ENCODE measurements around the gene ZBTB7C. TPM values are rescaled to one million over a fixed set of nuclear protein-coding genes. Genes with fewer than 3 reads are reported as not detected.

ZBTB7C gene
- total and polyA plus RNA-seq, 9 of the 15 experiments (the other 6 are each of a cell fraction or from before 2014, with no cell fraction given) = not detected

DNA sequence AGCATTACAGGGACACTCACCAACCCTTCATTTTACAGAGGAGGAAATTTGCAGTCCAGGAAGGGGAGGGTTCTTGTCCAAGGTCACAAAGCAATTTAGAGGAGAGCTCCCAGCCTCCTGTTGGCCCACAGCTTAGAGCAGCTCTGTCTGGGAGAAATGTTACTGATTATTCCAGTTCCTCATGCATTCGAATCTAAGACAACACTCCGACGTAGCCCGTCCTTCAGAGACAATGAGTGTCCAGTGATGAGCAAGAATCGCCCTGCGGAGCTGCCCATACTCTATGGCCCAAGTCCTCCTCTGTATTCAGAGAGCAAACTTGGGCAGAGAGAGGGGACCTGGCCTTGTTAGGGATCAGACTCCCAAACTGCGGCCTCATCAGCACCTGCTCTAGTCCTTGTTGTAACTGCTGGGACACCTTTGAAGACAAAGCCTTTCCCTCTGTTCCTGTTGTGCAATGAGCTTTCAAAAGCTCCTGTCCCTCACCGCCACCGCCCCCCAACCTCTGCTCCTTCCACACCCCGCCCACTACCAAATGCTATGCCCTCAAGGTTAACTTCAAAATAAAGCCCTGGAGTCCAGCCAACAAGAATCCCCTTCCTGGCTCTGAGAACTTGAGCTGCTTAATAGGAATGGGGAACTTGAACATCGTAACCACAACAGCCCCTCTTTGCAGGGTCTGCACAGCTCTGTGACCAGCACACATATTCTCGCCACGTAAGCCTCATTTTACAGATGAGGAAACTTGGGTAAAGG is 243.9 kb downstream of the ZBTB7C start:
- POLR2A ChIA-PET = no interaction called here
- TF ChIP-seq MAFF (IDR thresholded peaks at IDR 0.05; ENCODE audit: low read length) = no peak
- no peak for TF ChIP-seq KDM1A (IDR thresholded peaks at IDR 0.05)
- TF ChIP-seq IRF9 (tag; IDR thresholded peaks at IDR 0.05) = no peak
- no peak for TF ChIP-seq CTCFL (IDR thresholded peaks at IDR 0.05; ENCODE audit: borderline replicate concordance, insufficient read depth, low read depth, low read length, poor library complexity, severe bottlenecking)
- no peak for TF ChIP-seq ZNF282 (CRISPR knock-in tag; IDR thresholded peaks at IDR 0.05)
- no peak for TF ChIP-seq ZNF224 (CRISPR knock-in tag; IDR thresholded peaks at IDR 0.05)
- no peak for TF ChIP-seq PTRF (tag; IDR thresholded peaks at IDR 0.05)
- no peak for TF ChIP-seq KHSRP (IDR thresholded peaks at IDR 0.05)
- no peaks in the 10 kb centered on the region for H3K9me1 ChIP-seq (ENCODE audit: control insufficient read depth, insufficient read depth, low read length)
- 2% methylated on average over 12 of the region's 13 CpGs for WGBS (ENCODE audit: insufficient coverage, low coverage, missing lambda C conversion rate)
- CTCF ChIA-PET (ENCODE audit: low intra/inter-chr PET ratio) = no interaction called here
- H2AFZ ChIP-seq (ENCODE audit: low read depth, low read length) = no peak overlapping the region
- H3K4me3 ChIP-seq = no peak overlapping the region
- H3K27ac ChIP-seq (ENCODE audit: extremely low read depth, low read depth, low read length) = no peak overlapping the region
- H3K9ac ChIP-seq (ENCODE audit: insufficient read depth in 1 of 2, low read depth in 2 of 2, low read length in 2 of 2) = no peak overlapping the region
- intact Hi-C loops (cut with micrococcal nuclease) (no loop called here), in situ Hi-C loops (cut with MboI) (no loop called here)
- no peaks in the 10 kb centered on the region for H3K79me2 ChIP-seq (ENCODE audit: control insufficient read depth, insufficient read depth, low read length)
- no peak overlapping the region for H3K4me2 ChIP-seq (ENCODE audit: insufficient read depth, low read length)
- ATAC-seq (no peak), FAIRE-seq (no peak), DNase-seq (ENCODE audit: extremely low read depth in 1 of 4, low spot score in 3 of 4) (no peak)
- H3K9me3 ChIP-seq (replicated peaks; ENCODE audit: control insufficient read depth, insufficient read depth, low read depth, low read length) = no peaks in the 10 kb centered on the region
- BruUV-seq (replicated peaks) = no TSS peak
- peaks cover 0 to 11% of the 10 kb centered on the region in 2 experiments; a peak in 2 of 5 replicates for H3K4me1 ChIP-seq (replicated peaks in 1 of 2; ENCODE audit: control insufficient read depth in 2 of 2, insufficient read depth in 2 of 2, low read length in 2 of 2)
- H3K27me3 ChIP-seq (ENCODE audit: control insufficient read depth in 2 of 2, insufficient read depth in 2 of 2, low read length in 2 of 2) = peaks cover 0 to 30% of the 10 kb centered on the region in 2 experiments; a peak in 2 of 5 replicates
- no peaks in the 10 kb centered on the region for H4K20me1 ChIP-seq (replicated peaks; ENCODE audit: control insufficient read depth, insufficient read depth, low read length)
- no peaks in the 10 kb centered on the region for H3K36me3 ChIP-seq (ENCODE audit: control insufficient read depth, insufficient read depth, low read length)

All from K562 (cell line).